HG02870 (cell line): Measurements from ENCODE around the gene ELAVL2.

ENCODE experiments used
- ATAC-seq: cut with Tn5 transposase; IDR thresholded peaks from one replicate; pipeline ENCODE4 v1.9.1; 2021; ENCODE audit warnings: mild to moderate bottlenecking, moderate library complexity; ENCODE audit not compliant: unreplicated experiment

ELAVL2 gene

GRCh38 chr9:23774266-23774665 is 51.8 kb downstream of the ELAVL2 start:
- no peak for ATAC-seq

GRCh38 chr9:23772385-23772783 is 53.7 kb downstream of the ELAVL2 start:
- ATAC-seq, result no peak

GRCh38 chr9:23771746-23772384 is 54.2 kb downstream of the ELAVL2 start:
- no peak for ATAC-seq

- no peak for ATAC-seq
Observed at GRCh38 chr9:23769307-23769935, 56.6 kb downstream of the ELAVL2 start.

DNA sequence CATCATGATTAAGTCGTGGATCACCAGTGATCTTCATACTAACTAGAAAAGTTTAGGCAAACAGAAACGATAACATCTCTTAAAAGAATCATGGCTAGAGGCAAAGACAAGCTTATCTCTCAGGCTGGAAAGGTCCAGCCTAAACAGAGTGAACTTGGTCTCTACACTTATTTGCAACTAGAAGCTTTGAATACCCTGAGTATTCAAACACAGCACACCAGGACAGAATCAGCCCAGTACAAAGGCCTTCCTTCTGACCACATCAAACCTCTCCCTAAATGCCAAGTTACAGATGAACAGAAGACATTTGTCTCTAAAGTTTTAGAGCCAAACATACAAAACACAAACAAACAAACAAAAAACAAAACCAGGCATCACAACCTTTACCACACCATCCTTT is 57.2 kb downstream of the ELAVL2 start:
- no peak for ATAC-seq

- ATAC-seq, result no peak
Observed at GRCh38 chr9:23766613-23767012, 59.4 kb downstream of the ELAVL2 start.

DNA sequence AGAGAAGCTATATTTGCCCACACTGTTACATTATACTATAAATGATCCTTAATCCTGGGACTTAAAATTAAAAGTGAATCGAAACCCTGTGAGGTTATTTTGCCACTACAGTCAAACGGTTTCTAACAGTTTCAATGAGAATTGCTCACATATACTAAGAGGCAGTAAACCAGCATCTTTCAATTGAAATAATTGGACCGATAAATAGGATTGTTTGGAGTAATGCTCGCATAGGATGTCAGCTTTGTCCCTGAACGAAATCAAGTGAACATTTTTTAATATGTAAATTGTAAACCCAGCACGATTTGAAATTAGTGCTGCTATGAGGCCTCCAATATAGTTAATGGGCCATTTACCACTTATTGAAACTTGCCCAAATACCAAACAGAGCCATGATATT is 60.5 kb downstream of the ELAVL2 start:
- no peak for ATAC-seq

GRCh38 chr9:23764219-23764618 is 61.8 kb downstream of the ELAVL2 start:
- no peak for ATAC-seq

DNA sequence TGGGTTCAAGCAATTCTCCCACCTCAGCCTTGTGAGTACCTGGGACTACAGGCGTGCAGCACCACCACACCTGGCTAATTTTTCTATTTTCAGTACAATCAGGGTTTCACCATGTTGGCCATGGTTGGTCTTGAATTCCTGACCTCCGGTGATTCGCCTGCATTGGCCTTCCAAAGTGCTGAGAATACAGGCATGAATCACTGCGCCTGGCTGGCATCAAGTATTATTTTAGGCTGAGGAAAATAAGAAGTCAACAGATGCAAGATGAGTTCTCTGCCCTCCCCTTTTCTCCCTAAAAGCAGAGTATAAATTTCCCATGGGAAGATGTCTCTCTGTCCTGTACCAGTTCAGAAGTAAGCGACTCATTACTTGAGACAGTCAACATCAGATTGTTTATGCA is 71.5 kb downstream of the ELAVL2 start:
- ATAC-seq, result no peak

DNA sequence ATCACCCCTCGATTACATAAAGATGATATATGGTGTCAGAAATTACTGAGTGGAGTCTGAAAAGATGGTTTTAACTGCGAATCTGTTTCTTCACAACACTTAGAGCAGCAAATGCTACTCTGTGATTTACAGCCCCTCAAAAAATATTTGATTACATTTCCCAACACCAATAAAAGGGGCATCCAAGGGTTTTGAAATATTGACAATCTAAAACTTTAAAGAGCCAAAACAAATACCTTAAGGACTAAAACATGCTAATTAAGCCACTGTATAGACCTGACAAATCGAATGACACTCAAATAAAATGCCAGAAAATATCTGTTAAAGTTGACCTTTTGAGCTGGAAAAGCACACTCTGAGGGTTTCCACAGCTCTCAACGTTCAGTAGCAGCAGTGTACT is 73.2 kb downstream of the ELAVL2 start:
- ATAC-seq, result no peak

GRCh38 chr9:23751633-23752032 is 74.4 kb downstream of the ELAVL2 start:
- no peak for ATAC-seq

DNA sequence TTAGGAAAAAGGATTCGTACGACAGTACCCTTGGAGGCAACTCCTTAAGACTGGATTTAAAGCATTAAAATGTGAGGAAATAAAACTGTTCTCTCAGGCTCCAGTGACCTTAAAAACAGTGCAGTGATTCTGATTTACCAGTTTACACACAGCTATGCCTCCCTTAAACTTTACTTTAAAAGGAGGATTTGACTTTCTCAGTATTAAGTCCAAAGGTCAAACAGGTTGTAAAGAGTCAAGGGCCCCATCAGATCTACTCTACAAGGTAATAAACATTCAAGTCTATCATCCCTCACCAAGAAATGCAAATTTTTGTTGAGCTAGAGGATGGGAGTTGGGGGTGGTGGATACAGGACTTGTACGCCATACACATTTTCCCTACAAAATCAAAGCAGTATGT is 75.2 kb downstream of the ELAVL2 start:
- no peak for ATAC-seq

DNA sequence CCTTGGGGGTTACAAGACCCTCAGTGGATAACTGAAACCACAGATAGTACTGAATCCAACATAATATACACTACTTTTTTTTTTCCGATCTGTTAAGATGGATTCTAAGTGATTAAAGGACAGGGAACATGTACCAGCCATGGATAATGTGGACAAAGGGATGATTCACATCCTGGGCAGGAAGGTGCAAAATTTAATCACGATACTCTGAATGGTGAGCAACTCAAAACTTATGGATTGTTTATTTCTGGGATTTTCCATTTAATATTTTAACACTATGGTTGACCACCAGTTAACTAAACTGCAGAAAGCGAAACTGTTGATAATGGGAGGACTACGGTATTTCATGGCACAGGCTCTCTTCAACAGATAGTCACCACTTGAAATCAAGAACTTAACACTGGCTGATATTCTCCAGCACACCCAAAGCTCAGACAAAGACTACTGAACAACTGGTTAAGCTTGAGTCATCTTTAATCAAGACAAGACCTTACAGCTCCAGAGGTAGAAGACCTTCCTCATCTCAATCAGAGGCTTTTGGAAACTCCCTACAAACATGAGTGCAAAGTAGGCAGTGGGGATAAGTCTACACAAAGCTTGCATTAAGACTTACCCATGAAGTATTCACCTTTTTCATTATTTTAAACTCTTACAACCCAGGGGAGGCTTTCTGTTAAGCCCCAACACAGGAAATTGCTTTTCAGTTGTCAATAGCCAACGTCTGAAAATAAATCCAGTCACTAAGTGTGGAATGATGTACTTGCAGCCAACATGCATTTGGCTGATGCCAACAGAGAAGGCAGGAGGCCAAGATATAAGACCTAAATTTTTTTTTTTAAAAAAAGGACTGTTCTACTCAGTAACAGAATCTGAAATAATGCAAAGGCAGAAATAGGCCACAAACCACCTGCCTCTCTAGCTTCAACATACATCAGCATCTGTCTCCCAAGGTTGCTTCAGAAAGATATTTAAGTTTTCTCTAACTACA is 78.7 kb downstream of the ELAVL2 start:
- ATAC-seq, result no peak

GRCh38 chr9:23746317-23746716 is 79.7 kb downstream of the ELAVL2 start:
- ATAC-seq, result no peak

DNA sequence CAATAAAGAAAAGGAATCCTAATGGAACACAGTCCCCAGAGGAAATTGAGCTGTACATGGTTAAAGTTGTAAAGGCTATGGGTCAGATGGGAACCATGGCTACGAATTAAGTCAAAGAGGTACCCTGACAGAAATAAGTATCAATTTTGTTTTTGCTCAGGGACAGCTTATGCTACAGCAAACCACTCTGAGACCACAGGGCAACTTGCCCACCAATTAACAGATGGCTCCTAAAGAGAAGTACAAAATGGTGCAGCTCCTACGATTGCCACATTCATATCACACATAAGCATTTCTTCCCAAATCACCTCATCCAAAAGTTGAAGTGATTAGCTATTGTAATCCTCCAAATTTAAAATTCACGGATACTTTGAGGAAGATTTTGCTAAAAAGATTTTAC is 83.0 kb downstream of the ELAVL2 start:
- no peak for ATAC-seq

DNA sequence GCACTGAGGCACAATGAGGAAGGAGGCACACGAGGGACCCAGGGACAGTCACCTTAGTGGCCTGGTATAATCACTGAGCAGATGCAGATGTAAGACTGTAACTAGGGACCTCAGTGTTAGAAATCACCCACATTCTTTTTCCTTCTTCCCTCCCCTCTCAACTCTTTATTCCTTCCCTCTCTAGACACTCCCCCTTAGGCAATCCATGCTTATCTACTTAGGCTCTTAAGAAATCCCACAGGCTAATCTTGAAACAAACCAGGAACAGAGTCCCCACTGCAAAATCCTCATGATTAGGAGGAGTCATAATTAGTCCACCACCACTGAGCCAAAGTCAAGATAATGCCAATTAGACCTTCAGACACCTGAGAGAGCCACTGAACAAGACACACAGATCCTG is 84.7 kb downstream of the ELAVL2 start:
- ATAC-seq, result no peak

- ATAC-seq, result no peak
Observed at GRCh38 chr9:23740531-23740930, 85.5 kb downstream of the ELAVL2 start.

- no peak for ATAC-seq
Observed at GRCh38 chr9:23739753-23740152, 86.3 kb downstream of the ELAVL2 start.

- ATAC-seq, result no peak
Observed at GRCh38 chr9:23736293-23736692, 89.7 kb downstream of the ELAVL2 start.

GRCh38 chr9:23733495-23734078 is 92.5 kb downstream of the ELAVL2 start:
- ATAC-seq, result no peak

- ATAC-seq, result no peak
Observed at GRCh38 chr9:23731353-23731752, 94.7 kb downstream of the ELAVL2 start.
